ENCODE data around the gene CACNA1B.
"Not testable (repeated sequence)": the region's sequence is repeated elsewhere in the genome, so short reads cannot be mapped to it uniquely, and the experiment has no call there.

CACNA1B gene

GRCh38 chr9:137877506-137878122, at the start of gene CACNA1B:
CACNA1B (plus strand) TSS chr9:137877782; CDS start chr9:137877934, 152 bp downstream.
- not testable (repeated sequence) for DNase-seq

GRCh38 chr9:137827908-137828526, 49.6 kb upstream of the CACNA1B start:
- no peak for DNase-seq

GRCh38 chr9:137828527-137829259, 48.9 kb upstream of the CACNA1B start:
- DNase-seq: no peak

GRCh38 chr9:137829260-137829996, 48.2 kb upstream of the CACNA1B start:
- no peak for DNase-seq

- no peak for DNase-seq
Measured at GRCh38 chr9:137832191-137832700, 45.3 kb upstream of the CACNA1B start.

- DNase-seq: no peak
Measured at GRCh38 chr9:137832830-137833590, 44.6 kb upstream of the CACNA1B start.

- DNase-seq: no peak
Measured at GRCh38 chr9:137833721-137834613, 43.6 kb upstream of the CACNA1B start.

- DNase-seq: no peak
Measured at GRCh38 chr9:137834846-137835546, 42.6 kb upstream of the CACNA1B start.

GRCh38 chr9:137836151-137836830, 41.3 kb upstream of the CACNA1B start:
- no peak for DNase-seq

GRCh38 chr9:137836831-137837241, 40.7 kb upstream of the CACNA1B start:
- no peak for DNase-seq

GRCh38 chr9:137837345-137838278, 40.0 kb upstream of the CACNA1B start:
- no peak for DNase-seq

GRCh38 chr9:137838576-137838975, 39.0 kb upstream of the CACNA1B start:
- DNase-seq: no peak

- no peak for DNase-seq
Measured at GRCh38 chr9:137843355-137843754, 34.2 kb upstream of the CACNA1B start.

- no peak for DNase-seq
Measured at GRCh38 chr9:137851516-137852267, 25.9 kb upstream of the CACNA1B start.

- no peak for DNase-seq
Measured at GRCh38 chr9:137853392-137853995, 24.1 kb upstream of the CACNA1B start.

- no peak for DNase-seq
Measured at GRCh38 chr9:137860361-137860760, 17.2 kb upstream of the CACNA1B start.

- DNase-seq: no peak
Measured at GRCh38 chr9:137865581-137866145, 11.9 kb upstream of the CACNA1B start.

Measured in inflammatory macrophage treated with lipopolysaccharide for 1 hour (primary cell).